HUES48 (cell line): ENCODE measurements around the gene HASPIN.

Source experiments
- H3K27ac ChIP-seq: one replicate; pipeline ENCODE4 v1.7.0; 2013; ENCODE audit warnings: low read depth, low read length, inconsistent platforms
- H3K27me3 ChIP-seq: 2 replicates; pipeline ENCODE4 v1.6.1; 2013; ENCODE audit warnings: mild to moderate bottlenecking, low read length; ENCODE audit not compliant: control insufficient read depth, insufficient read depth
- H3K36me3 ChIP-seq: 2 replicates; pipeline ENCODE4 v1.6.1; 2013; ENCODE audit warnings: low read length; ENCODE audit not compliant: control insufficient read depth, insufficient read depth
- H3K4me1 ChIP-seq: 2 replicates; pipeline ENCODE4 v1.6.1; 2013; ENCODE audit warnings: mild to moderate bottlenecking, low read length; ENCODE audit not compliant: control insufficient read depth, insufficient read depth
- H3K4me3 ChIP-seq: 2 replicates; pipeline ENCODE4 v1.5.1; 2013; ENCODE audit warnings: mild to moderate bottlenecking, low read depth, low read length
- H3K9ac ChIP-seq: 2 replicates; pipeline ENCODE4 v1.6.1; 2013; ENCODE audit warnings: mild to moderate bottlenecking, low read depth, low read length, moderate library complexity
- H3K9me3 ChIP-seq: 2 replicates; pipeline ENCODE4 v1.6.1; 2013; ENCODE audit warnings: low read length; ENCODE audit not compliant: control insufficient read depth, insufficient read depth

Gene HASPIN

DNA sequence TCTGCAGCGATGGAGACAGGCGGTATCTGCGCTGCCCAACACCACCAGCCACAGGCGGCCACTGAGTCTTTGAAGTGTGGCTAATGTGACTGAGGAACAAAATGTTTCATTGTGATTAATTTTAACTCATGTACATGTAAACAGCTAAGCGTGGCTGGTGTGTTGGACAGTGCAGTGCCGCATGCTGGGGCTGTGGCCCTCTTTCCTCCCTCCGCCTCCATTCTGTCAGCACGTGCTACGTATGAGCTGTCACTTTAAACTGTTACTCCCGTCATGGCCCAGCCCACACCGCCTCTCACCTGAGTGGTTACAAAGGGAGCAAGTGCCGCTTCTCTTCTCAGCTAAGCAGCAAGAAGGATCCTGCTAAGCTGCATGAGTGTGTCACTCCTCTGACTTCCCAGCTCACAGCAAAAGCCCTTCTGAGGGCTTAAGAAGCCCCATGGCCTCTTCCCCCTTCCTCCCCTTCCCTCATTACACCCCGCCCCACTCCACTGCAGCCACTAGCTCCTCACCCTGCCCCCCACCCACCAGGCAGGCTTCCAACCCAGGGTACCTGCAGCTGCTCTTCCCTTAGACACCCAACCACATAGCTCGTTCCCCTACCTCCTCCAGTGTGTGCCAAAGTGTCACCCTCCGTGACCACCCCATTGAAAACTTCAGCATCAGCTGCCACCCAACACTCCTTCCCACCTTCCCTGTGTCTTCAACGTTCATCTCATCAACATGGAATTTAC, 15.0 kb downstream of the HASPIN start:
- H3K9ac ChIP-seq = no peak overlapping the region
- H3K27ac ChIP-seq = no peak overlapping the region
- peaks cover 4% of the 10 kb centered on the region; the same call in 1 of the 2 replicates for H3K4me1 ChIP-seq
- H3K9me3 ChIP-seq = no peaks in the 10 kb centered on the region
- no peaks in the 10 kb centered on the region for H3K36me3 ChIP-seq
- no peak overlapping the region for H3K4me3 ChIP-seq
- H3K27me3 ChIP-seq = no peaks in the 10 kb centered on the region

DNA sequence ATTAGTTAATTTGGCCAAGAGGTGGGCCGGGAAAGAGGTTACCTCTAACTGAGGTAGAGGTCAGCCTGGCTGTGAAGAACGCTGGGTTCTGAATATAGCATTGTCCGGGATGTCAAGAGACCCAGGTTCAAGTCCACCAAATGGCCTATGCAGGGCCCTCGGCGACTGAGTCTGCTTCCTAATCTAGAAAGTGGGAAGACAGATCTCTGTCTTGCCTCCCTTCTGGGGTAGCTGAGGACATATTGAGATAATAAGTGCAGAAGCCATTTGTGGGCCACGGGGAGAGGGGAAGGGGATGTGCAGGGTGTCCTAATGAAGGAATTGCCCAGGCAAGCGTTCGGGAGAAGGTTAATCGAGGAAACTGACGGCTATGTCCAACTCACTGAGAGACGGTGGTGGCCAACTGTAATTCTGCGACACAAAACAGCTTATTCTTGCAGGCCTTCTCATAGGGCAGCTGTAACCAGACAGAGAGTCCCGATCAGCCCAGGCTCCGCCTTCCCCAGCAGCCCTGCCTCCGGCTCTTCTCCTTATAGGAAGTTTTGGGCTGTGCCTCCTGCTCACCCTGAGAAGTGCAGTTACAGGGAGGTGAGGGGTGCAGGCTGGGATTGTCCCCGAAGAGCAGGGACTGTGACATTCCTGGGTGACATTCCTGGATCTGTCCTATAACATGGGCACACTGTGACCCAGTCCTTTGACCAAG, 15.9 kb downstream of the HASPIN start:
- H3K9ac ChIP-seq = no peak overlapping the region

DNA sequence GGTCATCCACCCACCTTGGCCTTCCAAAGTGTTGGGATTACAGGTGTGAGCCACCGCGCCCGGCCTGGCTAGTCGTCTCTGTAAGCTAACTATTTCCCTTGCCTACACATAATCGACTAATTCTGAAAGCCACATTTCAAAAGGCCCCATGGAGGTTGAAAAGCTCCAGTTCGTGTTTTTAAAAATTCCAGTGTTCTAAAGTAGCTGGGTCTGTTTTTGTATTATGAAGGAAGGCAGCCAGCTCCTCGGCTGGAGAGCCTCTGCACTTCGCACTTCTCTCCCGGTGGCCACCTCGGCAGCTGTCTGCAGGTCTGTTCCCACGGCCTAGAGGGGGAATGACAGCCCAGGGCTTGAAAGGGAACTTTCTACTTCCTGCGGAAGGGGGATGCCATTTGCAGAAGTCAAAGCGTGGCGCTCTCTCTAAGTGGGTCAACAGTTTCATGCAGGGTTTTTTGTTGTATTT, 16.9 kb downstream of the HASPIN start:
- no peak overlapping the region for H3K9ac ChIP-seq
- H3K27ac ChIP-seq = no peak overlapping the region
- no peaks in the 10 kb centered on the region for H3K9me3 ChIP-seq
- H3K4me1 ChIP-seq = peaks cover 4% of the 10 kb centered on the region; the same call in 1 of the 2 replicates
- no peak overlapping the region for H3K4me3 ChIP-seq
- H3K36me3 ChIP-seq = no peaks in the 10 kb centered on the region
- H3K27me3 ChIP-seq = no peaks in the 10 kb centered on the region

More for the DNA sequence above, 15.9 kb downstream of the HASPIN start:
- H3K36me3 ChIP-seq = no peaks in the 10 kb centered on the region
- H3K4me1 ChIP-seq = peaks cover 4% of the 10 kb centered on the region; the same call in 1 of the 2 replicates
- no peaks in the 10 kb centered on the region for H3K9me3 ChIP-seq
- H3K27me3 ChIP-seq = no peaks in the 10 kb centered on the region
- no peak overlapping the region for H3K27ac ChIP-seq
- no peak overlapping the region for H3K4me3 ChIP-seq

DNA sequence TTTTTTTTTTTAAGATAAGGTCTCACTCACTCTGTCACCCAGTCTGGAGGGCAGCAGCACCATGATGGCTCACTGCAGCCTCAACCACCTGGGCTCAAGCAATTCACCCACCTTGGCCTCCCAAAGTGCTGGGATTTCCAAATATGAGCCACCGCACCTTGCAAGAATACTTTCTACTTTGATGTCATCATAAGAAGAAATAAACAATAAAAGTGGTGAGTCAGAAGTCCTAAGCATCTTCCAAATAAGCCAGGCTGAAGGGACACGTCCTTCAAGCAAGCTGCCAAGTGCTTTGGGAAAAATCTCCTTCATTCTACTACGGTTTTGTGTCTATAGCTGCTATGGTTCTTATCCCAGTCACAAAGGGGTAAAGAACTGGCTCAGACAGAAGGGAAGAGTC, 20.3 kb downstream of the HASPIN start:
- no peaks in the 10 kb centered on the region for H3K9me3 ChIP-seq
- H3K9ac ChIP-seq = no peak overlapping the region
- H3K27me3 ChIP-seq = no peaks in the 10 kb centered on the region
- H3K27ac ChIP-seq = no peak overlapping the region
- H3K4me1 ChIP-seq = no peaks in the 10 kb centered on the region
- H3K4me3 ChIP-seq = no peak overlapping the region
- no peaks in the 10 kb centered on the region for H3K36me3 ChIP-seq

DNA sequence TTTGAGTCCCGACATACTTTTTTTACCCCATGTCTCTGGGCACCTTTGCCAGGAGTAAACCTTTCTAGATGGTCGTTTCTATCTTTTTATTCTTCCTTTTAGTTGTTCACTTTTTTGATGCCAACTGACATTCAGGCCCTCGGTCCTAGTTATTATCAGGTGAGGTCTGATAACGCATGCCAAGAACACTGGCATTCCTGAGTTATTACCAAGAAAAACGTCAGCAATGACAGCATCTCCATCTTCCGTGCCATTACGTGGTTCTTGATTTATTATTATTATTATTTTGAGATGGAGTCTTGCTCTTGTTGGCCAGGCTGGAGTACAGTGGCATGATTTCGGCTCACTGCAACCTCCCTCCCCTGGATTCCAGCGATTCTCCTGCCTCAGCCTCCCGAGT, 21.4 kb downstream of the HASPIN start:
- Histone ChIP-seq H3K4me3 (no peak overlapping the region), H3K27ac (no peak overlapping the region), H3K9me3 (no peaks in the 10 kb centered on the region), H3K9ac (no peak overlapping the region), H3K4me1 (no peaks in the 10 kb centered on the region), H3K36me3 (no peaks in the 10 kb centered on the region), H3K27me3 (no peaks in the 10 kb centered on the region)

DNA sequence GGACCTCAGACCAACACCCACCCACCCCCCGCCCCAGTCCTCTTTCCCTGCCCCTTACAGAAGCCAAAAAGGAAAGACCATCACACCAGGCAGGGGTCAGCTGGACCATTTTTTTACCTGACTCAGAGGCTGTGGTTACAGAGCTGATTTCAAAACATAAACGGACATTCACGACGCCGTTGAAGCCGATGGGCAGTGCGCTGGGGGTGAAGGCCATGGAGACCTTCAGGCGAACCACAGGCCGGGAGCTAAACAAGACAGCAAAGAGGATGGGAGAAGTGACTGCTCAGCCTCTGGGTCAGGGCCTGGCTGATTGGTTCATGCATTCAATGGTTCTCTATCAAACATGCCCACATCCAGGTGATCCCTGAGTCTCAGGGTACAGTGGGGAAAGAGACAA, 24.1 kb downstream of the HASPIN start:
- Histone ChIP-seq H3K9ac (no peak overlapping the region), H3K4me1 (no peaks in the 10 kb centered on the region), H3K27ac (no peak overlapping the region), H3K27me3 (no peaks in the 10 kb centered on the region), H3K4me3 (no peak overlapping the region), H3K9me3 (no peaks in the 10 kb centered on the region), H3K36me3 (no peaks in the 10 kb centered on the region)

DNA sequence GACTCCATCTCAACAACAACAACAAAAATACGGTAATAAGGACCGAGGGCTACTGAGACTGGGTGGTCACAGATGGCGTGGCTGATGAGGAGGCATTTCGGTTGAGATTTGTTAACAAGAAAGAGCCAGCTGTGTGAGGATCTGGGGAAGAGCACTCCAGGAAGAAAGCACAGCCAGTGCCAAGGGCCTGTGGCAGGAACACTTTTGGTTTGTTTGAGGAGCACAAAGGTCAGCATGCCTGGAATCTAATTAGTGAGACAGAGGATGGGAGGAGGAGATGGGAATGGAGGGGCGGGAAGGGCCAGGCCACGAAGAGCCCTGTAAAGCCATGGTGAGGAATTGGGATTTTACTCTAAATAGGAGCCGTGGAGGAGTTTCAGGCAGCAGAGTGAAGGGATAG, 24.9 kb downstream of the HASPIN start:
- no peaks in the 10 kb centered on the region for H3K27me3 ChIP-seq
- no peak overlapping the region for H3K9ac ChIP-seq
- no peaks in the 10 kb centered on the region for H3K4me1 ChIP-seq
- H3K36me3 ChIP-seq = no peaks in the 10 kb centered on the region
- H3K27ac ChIP-seq = no peak overlapping the region
- no peaks in the 10 kb centered on the region for H3K9me3 ChIP-seq
- H3K4me3 ChIP-seq = no peak overlapping the region

DNA sequence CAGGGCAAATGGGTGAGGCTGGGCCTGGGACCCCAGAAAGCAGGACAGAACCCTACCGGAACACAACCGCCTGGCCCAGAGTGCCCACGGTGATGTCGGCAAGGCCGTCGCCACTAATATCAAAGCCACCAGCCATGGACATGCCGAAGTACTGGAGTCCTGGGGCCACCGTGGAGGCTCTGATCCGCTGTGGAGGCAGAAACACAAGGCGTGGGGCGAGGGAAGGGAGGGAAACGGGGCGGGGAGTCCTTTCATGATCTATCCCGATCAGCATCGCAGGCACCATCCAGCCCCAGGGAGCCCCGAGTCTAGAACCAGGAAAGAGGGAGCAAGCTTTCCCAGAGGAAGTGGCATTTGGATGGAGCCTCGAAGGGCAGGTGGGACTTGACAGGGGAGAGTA, 26.6 kb downstream of the HASPIN start:
- H3K27me3 ChIP-seq = no peaks in the 10 kb centered on the region
- no peaks in the 10 kb centered on the region for H3K36me3 ChIP-seq
- no peak overlapping the region for H3K9ac ChIP-seq
- H3K9me3 ChIP-seq = no peaks in the 10 kb centered on the region
- no peak overlapping the region for H3K27ac ChIP-seq
- H3K4me1 ChIP-seq = no peaks in the 10 kb centered on the region
- H3K4me3 ChIP-seq = no peak overlapping the region

DNA sequence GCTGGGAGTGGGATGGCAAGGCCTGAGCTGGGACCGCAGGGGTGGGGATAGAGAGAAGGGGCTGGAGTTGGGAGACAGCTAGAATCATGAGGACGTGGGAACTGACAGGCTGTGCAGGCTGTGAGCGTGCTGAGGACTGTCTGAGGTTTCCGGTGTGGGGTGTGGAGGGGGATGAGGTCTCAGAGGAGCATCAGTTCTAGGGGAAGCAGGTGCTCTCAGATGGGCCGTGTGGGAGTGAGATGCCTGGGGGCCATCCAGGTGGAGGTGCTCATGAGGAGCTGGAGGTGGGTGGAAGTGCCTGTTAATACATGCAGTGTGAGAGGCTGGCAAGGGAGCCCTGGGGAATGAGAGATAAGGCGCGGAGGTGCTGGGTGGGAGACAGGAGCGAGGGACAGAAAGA, 27.2 kb downstream of the HASPIN start:
- H3K4me1 ChIP-seq = no peaks in the 10 kb centered on the region
- no peaks in the 10 kb centered on the region for H3K27me3 ChIP-seq
- no peak overlapping the region for H3K27ac ChIP-seq
- H3K9me3 ChIP-seq = no peaks in the 10 kb centered on the region
- no peak overlapping the region for H3K4me3 ChIP-seq
- no peaks in the 10 kb centered on the region for H3K36me3 ChIP-seq
- H3K9ac ChIP-seq = no peak overlapping the region

DNA sequence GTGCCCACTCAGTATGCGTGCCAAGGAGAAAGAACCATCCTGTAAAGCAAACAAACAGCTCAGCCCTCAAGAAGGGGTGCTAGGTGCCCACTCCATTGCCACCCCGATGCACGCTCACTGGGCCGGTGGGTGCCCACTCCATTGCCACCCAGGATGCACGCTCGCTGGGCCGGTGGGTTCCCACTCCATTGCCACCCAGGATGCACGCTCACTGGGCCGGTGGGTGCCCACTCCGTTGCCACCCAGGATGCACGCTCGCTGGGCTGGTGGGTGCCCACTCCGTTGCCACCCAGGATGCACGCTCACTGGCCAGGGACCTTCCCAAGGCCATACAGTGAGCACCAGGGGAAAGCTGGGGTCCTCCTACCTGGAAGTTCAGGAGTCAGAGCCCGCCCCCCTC, 28.1 kb downstream of the HASPIN start:
- H3K4me1 ChIP-seq = no peaks in the 10 kb centered on the region
- no peaks in the 10 kb centered on the region for H3K9me3 ChIP-seq
- no peaks in the 10 kb centered on the region for H3K27me3 ChIP-seq
- no peak overlapping the region for H3K9ac ChIP-seq
- no peak overlapping the region for H3K4me3 ChIP-seq
- H3K36me3 ChIP-seq = no peaks in the 10 kb centered on the region
- H3K27ac ChIP-seq = no peak overlapping the region

DNA sequence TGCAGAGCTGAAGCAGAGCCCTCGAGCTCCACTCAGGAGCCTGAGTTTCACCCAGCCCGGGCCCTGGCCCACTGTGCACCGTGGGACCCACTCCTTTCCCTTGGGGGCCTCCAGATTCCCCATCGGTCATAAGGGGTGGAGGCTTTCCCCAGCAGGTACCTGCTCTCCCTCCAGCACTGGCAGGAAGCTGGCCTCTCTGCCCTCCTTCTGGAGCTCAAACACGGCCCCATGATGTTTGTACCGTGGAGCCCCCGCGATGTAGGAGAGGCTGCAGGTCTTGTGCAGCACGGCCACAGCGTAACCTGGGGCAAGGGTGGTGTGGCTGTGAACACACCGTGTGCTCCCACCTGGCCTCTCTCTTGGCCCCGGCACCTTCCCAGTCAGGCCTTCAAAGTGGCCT, 29.9 kb downstream of the HASPIN start:
- Histone ChIP-seq H3K27ac (no peak overlapping the region), H3K36me3 (no peaks in the 10 kb centered on the region), H3K4me1 (no peaks in the 10 kb centered on the region), H3K9me3 (no peaks in the 10 kb centered on the region), H3K4me3 (no peak overlapping the region), H3K9ac (no peak overlapping the region), H3K27me3 (no peaks in the 10 kb centered on the region)
